GM12874 (cell line): Measurements from ENCODE around the gene MTF1.

Source experiments
- TF ChIP-seq, protein P1 (sequence below): IDR thresholded peaks from 2 replicates; pipeline ENCODE4 v1.5.1; 2011; ENCODE audit warnings: low read depth, mild to moderate bottlenecking, control low read depth, low read length, moderate library complexity; ENCODE audit not compliant: insufficient read depth

The MTF1 gene

DNA sequence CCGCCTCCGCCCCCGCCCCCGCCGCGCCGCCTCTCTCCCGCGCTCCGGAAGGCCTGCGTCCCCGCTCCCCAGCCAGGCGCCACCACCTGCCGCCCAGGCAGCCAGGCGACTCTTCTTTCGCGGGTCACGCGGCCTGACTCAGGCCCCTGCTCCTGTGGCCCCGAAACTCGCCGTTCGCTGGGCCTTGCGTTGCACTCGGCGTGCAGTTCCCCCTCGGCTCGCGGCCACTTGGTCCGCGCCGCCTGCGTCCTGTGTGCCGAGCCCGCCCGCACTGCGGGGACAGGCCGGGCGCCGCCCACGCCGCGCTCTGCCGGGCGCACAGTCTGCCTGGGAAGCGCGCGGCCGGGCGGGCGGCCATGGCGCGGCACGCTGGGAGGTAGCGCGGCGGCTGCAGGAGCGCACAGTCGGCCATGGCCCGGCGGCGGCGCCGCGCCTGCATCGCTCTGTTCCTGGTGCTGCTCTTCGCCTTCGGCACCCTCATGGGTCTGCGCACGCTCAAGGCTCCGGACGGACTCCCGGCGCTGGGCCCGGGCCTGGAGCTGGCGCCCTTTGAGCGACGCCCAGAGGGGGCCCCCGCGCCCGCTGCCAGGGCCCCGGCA lies 65.5 kb downstream of the MTF1 start, which contains the start of gene MANEAL:
Gene MANEAL (plus strand): TSS at position 75 of the 599 bp plus-strand sequence. CDS start 336 bp downstream, at position 411.
- TF ChIP-seq, protein P1, sequence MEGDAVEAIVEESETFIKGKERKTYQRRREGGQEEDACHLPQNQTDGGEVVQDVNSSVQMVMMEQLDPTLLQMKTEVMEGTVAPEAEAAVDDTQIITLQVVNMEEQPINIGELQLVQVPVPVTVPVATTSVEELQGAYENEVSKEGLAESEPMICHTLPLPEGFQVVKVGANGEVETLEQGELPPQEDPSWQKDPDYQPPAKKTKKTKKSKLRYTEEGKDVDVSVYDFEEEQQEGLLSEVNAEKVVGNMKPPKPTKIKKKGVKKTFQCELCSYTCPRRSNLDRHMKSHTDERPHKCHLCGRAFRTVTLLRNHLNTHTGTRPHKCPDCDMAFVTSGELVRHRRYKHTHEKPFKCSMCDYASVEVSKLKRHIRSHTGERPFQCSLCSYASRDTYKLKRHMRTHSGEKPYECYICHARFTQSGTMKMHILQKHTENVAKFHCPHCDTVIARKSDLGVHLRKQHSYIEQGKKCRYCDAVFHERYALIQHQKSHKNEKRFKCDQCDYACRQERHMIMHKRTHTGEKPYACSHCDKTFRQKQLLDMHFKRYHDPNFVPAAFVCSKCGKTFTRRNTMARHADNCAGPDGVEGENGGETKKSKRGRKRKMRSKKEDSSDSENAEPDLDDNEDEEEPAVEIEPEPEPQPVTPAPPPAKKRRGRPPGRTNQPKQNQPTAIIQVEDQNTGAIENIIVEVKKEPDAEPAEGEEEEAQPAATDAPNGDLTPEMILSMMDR = no peak

DNA sequence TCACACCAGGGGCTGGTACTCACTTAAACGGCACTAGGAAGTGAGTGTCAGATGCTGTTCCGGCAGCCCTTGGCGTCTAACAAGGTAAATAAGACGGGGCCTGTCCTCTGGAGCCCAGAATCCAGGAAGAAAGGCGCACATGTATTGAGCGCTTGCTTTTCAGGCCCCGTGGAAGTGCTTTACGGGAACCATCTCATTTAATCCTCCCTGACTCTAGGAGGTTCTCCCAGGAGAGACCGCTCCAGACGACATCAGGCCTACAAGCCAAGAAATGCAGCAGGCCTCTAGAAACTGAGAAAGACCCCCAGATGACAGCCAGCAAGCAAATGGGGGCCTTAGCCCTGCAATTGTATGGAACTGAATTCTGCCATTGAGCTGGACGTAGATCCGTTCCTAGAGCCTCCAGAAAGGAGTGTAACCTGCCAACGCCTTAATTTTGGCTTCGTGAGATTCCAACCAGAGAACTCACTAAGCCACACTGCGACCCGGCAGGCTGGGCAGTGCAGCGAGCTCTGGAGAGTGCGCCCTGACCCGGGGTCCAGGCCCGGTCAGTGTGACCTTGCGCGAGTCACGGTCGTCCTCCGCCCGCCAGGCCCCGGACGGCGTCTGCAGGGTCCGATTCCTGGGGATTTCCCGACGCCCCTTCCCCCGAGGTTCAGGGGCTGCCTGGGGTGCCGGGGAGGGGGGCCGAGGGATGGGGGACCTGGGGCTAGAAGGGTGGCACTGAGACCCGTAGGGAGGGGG lies 66.3 kb downstream of the MTF1 start:
- TF ChIP-seq, protein P1 = no peak

DNA sequence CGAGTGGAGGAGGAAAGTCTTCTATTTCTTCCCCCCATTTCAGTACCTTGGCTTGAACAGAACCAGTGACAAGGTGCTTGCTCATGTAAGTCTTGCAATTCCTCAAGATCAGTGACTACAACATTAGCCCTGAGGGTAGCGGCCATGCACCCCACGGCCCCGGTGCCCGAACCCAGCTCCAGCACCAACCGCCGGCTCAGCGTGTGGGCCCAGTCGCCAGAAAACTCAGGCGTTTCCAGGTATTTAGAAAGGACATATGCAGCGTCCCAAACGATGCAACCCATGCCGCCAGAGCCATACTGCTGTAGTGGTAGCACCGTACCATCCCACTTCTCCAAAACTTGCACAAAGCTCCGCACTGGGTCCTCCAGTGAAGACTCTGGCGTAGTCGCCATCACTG lies 76.9 kb downstream of the MTF1 start:
- TF ChIP-seq, protein P1 = no peak

DNA sequence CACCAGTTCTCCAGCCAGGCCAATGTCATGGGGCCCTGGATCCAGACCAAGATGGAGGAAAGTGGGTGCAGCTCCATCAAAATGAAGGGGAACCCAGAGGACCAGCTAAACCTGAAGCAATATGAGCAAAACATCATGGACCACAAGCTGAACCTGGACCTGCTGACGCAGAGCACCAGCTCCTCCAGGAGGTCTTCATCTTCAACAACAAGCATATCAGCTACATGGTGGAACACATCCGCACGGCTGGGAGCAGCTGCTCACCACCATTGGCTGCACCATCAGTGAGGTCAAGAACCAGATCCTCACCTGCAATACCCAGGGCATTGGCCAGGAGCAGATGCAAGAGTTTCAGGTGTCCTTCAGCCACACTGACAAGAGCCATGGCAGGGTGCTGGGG lies 80.7 kb downstream of the MTF1 start:
- TF ChIP-seq, protein P1 = no peak

DNA sequence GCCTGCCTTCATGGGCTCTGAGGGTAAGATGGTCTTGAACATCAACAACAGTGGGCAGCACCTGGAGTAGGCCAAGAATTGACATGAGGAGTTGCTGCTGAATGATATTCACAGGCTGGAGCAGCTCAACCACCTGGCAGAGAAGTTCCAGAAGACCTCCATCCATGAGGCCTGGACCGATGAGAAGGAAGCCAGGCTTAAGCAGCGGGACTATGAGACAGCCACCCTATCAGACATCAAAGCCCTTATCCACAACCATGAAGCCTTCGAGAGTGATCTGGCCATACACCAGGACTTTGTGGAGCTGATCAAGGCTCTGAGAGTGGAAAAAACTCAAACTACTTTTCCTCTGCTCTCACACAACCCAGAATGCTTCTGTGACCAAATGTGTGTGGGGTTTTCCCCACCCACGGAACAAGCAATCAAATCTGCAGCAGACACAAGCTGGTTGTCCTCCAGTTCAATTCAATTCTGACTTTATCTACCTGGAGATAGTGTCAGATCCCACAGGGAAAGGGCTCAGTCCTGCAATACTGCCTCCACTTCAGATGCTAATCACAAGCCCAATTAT lies 82.4 kb downstream of the MTF1 start:
- TF ChIP-seq, protein P1 = no peak

DNA sequence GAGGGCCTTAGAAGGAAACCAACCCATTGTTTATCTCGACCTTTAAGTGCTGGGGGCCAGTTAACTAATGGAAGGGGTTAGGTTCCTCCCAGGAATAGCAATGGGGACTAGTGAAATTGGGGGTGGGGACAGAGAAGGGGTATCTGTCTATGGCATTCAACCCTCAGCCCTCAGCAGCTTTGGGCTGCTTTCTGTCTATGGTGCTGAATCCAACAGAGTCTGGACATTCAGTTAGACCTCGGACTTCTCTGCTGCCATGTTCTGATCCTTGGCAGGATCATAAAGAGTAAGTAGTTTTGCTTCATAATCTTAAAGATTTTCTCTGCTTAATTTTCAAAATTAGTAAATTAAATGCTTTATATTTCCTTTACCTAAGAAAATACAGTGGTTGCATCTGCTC lies 91.9 kb downstream of the MTF1 start:
- TF ChIP-seq, protein P1 = no peak

DNA sequence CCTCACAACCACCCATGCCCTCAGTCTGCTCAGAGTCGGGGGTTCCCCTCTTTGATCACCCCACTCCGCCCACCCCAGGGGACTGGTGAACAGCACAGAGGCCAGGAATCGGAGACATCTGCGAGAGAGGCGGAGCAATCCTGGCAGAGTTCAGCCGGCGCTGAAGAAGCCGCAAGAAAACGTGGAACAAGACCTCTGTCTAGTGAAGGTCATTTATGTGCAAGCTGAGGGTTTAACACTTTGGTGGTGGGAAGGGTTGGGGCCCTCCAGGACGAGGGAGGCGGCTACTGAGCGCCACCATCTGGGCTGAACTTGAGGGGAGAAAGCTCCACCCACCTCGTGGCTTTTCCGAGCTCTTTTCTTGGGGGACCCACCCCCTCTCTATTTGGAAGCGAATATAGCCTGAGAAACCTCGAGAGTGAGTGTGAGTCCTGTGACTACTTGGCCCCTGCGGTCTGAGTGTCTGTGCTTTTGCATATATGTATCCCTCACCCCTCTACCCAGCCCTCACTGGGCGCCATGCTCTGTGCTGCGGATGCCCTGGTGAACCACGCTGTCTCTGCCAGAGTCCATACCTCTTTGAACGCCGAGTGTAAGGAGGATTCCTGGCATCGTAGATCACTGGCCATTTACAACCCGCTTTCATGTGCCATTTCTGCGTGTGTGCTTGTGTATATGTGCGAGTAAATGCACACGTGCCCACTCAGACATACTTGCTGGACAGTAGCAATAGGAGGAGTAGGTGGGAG lies 93.3 kb downstream of the MTF1 start:
- TF ChIP-seq, protein P1 = no peak
